GM19324 (cell line): ENCODE results near the gene FBXO45.
"Not testable (repeated sequence)": the region's sequence is repeated elsewhere in the genome, so short reads cannot be mapped to it uniquely, and the experiment has no call there.

Experiments
- ATAC-seq: cut with Tn5 transposase; IDR thresholded peaks from one replicate; pipeline ENCODE4 v1.9.1; 2021; ENCODE audit warnings: mild to moderate bottlenecking, moderate library complexity; ENCODE audit not compliant: unreplicated experiment, low FRiP score

FBXO45 gene, protein sequence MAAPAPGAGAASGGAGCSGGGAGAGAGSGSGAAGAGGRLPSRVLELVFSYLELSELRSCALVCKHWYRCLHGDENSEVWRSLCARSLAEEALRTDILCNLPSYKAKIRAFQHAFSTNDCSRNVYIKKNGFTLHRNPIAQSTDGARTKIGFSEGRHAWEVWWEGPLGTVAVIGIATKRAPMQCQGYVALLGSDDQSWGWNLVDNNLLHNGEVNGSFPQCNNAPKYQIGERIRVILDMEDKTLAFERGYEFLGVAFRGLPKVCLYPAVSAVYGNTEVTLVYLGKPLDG

DNA sequence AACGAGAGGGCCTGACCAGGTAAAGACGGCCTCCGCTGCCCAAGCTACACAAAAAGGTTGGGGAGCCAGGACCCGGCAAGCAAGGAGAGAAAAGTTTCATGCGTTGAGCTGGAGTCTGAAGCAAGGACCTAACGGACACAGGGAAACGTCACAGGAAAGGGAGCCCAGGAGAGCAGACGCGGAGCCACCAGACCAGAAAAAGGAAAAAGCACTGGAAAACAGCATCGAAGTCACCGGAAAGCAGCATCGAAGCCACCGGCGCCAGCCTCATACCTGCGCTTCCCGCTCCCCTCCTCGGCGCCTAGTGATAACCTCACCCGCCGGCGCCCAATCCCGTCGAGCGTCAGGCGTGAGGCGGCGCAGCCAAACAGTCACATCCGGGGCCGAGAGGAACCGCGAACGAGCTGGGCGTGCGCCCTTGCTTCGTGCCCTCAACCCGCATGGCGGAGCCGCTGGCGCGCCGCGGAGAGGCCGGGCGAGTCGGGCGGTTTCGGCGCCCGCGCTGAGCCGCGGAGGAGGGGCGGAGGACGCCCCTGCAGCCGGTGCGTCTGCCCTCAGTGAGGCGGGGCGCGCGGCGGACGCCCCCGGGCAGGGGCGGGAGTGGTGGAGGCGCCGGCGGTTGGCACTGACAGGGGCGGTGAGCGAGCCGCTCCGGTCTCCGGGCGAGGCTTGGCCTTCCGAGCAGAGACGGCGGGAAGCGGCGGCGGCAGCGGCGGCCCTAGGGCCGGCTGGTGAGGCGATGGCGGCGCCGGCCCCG lies at the start of gene FBXO45, which contains the start of gene WDR53:
TSS of gene FBXO45 (plus strand) at position 415 of the 757 bp plus-strand sequence. CDS start at position 740, 325 bp downstream.
TSS of gene WDR53 (minus strand) at position 309 of the 757 bp plus-strand sequence. CDS start 7,079 bp downstream, outside the sequence.
- ATAC-seq, result peak; percentile 95

DNA sequence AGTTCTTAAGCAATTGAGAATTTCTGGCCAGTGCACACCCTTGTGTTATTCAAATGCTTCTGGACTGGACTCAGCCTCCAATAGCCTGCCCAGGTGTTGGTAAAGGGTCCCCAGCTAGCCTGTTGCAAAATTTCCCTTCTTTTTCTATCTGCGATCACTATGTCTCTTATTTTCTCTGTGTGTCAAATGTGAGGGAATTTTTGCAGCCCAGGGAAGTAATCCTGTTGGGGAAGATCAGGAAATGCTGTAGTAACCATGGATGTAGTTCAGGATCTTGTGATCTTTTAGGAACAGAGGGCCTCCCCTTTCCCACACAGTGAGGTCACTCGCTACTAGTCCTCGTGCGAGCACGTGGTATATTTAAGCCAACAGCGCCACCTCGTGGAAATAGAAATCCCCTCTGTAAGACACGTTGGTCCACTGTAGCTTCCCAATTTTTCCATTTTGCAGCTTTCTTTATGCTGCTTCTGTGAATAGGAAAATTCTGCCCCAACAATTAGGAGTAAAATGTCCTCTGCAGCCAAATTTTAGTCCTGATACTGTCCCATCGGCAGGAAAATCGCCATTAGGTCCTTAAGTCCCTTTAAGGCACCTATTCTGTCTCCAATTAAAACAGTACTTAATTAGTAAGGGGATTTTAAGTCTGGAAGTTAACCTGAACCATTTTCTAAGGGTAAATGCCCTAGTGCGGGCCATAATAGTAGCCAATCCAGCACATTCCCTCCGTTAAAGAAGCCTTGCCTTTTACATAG lies 49.3 kb upstream of the FBXO45 start:
- no peak for ATAC-seq

- no peak for ATAC-seq
Measured at GRCh38 chr3:196519718-196520082, 48.8 kb upstream of the FBXO45 start.

GRCh38 chr3:196521291-196521690 lies 47.2 kb upstream of the FBXO45 start:
- ATAC-seq, result not testable (repeated sequence)

DNA sequence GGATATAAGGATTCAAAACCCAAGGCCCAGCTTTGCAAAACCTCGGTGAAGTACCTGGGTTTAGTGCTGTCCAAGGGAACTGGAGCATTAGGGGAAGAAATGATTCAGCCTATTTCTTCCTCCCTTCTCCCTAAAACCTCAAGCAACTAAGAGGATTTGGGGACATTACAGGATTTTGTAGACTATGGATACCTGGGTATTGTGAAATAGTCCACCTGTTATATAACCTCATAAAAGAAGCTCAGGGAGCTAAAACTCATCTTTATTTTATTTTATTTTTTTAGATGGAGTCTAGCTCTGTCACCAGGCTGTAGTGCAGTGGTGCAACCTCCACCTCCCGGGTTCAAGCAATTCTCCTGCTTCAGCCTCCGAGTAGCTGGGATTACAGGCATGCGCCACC lies 44.6 kb upstream of the FBXO45 start:
- ATAC-seq, result no peak

GRCh38 chr3:196524527-196524926 lies 43.9 kb upstream of the FBXO45 start:
- no peak for ATAC-seq

DNA sequence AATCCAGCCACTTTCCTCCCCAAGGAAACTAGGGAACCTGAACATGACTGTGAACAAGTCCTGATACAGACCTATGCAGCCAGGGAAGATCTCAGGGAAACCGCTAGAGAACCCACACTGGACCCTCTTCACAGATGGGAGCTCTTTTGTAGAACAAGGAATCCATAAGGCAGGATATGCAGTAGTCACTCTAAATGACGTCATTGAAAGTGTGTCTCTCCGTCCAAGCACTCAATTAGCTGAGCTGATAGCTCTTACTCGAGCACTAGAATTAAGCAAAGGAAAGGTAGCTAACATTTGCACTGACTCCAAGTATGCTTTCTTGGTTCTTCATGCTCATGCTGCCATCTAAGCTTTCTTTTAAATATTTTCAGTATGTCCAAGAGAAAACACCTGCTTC lies 43.3 kb upstream of the FBXO45 start:
- ATAC-seq, result no peak

GRCh38 chr3:196528639-196529233 lies 39.7 kb upstream of the FBXO45 start:
- ATAC-seq, result peak; percentile 78

GRCh38 chr3:196531418-196531817 lies 37.0 kb upstream of the FBXO45 start:
- no peak for ATAC-seq

DNA sequence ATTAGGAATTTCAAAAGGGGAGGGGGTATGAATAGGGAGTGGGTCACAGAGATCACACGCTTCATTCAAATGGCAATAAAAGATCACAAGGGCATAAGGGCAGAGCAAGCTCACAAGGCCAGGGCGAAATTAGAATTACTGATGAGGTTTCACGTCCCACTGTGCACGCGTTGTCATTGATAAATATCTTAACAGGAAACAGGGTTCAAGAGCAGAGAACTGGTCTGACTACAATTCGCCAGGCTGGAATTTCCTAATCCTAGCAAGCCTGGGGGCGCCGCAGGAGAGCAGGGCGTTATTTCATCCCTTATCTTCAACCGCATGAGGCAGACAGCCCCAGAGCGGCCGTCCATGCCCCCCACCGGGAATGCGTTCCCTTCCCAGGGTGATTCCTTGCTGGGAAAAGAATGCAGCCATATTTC lies 35.2 kb upstream of the FBXO45 start:
- no peak for ATAC-seq

DNA sequence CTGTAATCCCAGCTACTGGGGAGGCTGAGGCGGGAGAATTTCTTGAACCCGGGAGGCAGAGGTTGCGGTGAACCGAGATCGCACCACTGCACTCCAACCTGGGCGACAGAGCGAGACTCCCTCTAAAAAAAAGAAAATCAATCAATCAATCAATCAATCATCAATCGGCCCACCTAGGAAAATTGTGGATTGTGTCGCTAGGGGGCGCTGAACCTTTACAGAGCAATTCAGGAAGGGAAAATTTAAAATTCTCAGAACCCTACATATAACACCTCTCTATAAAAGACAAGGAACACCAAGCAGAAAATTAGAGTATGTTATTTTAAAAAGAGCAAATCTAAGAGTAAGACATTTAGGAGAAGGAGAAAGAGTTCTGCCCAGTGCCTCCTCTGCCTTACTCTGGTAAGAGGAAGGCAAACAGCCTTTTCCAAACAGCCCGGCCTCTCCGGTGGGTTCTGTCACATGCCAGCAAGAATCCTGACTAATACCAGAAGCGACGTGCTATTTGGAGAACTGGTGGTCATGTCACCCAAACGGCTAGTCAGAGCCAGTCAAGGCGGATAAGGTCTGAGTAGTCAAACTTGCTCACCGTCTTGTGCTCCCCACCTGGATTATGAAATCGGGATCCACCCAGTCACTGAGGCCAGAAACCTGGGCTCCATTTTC lies 31.0 kb upstream of the FBXO45 start:
- no peak for ATAC-seq

DNA sequence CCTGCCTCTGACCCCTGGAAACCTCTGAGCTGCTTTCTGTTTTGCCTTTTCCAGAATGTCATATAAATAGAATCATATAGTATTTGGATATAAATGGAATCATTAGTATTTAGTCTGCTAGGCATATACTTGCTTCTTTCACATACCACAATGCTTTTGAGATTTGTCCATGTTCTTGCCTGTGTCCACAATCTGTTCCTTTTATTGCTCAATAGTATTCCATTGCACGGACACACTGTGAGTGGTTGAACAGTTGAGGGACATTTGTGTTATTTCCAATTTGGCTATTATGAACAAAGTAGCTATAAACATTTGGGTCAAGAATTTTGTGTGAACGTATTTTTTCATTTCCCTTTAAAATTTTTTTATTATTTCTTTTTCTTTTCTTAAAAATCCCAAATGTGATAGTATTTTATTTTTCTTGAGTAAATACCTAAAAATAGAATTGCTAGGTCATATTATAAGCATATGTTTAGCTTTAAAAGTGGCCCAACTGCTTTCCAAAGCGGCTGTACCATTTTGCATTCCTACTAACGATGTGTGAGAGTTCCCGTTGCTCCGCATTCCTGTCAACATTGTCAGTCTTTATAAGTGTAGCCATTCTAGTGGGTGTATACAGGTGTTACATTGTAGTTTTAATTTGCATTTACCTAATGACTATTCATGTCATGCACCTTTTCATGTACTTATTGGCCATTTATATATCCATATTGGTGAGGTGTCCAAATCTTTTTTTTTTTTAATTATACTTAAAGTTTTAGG lies 26.6 kb upstream of the FBXO45 start:
- ATAC-seq, result no peak

GRCh38 chr3:196544491-196544992 lies 23.9 kb upstream of the FBXO45 start:
- no peak for ATAC-seq

- ATAC-seq, result no peak
Measured at GRCh38 chr3:196546537-196546936, 21.9 kb upstream of the FBXO45 start.

- ATAC-seq, result no peak
Measured at GRCh38 chr3:196547067-196547466, 21.4 kb upstream of the FBXO45 start.

GRCh38 chr3:196549312-196549711 lies 19.1 kb upstream of the FBXO45 start:
- not testable (repeated sequence) for ATAC-seq

DNA sequence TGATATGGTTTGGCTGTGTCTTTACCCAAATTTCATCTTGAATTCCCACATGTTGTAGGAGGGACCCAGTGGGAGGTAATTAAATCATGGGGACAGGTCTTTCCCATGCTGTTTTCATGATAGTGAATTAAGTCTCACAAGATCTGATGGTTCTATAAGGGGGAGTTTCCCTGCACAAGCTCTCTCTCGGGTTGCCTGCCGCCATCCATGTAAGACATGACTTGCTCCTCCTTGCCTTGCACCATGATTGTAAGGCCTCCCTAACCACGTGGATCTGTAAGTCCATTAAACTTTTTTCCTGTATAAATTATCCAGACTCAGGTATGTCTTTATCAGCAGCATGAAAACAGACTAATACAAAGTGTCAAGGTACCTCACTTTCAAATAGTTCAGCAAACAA lies 18.3 kb upstream of the FBXO45 start:
- not testable (repeated sequence) for ATAC-seq

DNA sequence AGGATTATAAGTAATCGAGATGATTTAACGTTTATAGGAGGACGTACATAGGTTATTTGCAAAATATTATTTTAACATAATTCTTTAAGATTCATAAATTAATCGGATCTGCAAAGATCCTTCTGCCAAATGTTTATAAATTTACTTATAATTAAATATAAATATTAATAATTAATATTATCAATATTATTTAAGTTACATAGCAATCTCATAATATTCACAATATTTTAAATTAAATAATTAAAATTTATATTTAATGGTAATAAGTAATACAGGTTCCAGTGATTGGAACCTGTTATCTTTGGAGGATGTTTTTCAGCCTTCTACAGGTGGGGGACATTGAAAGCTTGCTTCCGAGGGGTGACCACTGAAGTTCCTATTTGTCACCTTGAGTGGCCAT lies 16.2 kb upstream of the FBXO45 start:
- ATAC-seq, result no peak

DNA sequence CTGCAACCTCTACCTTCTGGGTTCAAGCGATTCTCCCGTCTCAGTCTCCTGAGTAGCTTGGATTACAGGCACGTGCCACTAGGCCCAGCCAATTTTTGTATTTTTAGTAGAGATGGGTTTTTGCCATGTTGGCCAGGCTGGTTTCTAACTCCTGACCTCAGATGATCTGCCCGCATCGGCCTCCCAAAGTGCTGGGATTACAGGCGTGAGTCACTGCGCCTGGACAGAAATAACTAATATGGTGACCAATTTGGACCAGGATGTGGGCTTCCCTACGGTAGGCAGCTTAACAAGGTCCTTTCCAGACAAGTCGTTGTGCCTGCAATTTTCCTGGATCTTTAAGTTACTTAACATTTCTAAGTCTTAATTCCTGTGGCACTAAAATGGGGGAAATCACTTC lies 14.9 kb upstream of the FBXO45 start:
- ATAC-seq, result no peak
